Endodermal cell (in vitro differentiated cells): ENCODE results near the gene GLRA3. TPM values are rescaled to one million over a fixed set of nuclear protein-coding genes. Genes with fewer than 3 reads are reported as not detected.
A peak's percentile ranks its signal among the peaks of the same experiment; 100 is the strongest.

ENCODE experiments used
- DNase-seq: peaks from one replicate; pipeline ENCODE4 v3.0.0-alpha.2; 2017
- H3K27ac ChIP-seq: 2 replicates; pipeline ENCODE4 v1.5.1; 2013; ENCODE audit warnings: mild to moderate bottlenecking, low read depth, low read length, moderate library complexity
- H3K27me3 ChIP-seq: 2 replicates; pipeline ENCODE4 v1.6.1; 2013; ENCODE audit warnings: mild to moderate bottlenecking, low read length, moderate library complexity; ENCODE audit not compliant: insufficient read depth, control insufficient read depth, poor library complexity, severe bottlenecking
- H3K36me3 ChIP-seq: 2 replicates; pipeline ENCODE4 v1.7.0; 2013; ENCODE audit warnings: mild to moderate bottlenecking, low read length, moderate library complexity; ENCODE audit not compliant: control insufficient read depth, insufficient read depth
- H3K4me1 ChIP-seq: one replicate; pipeline ENCODE4 v1.7.0; 2013; ENCODE audit warnings: low read length; ENCODE audit not compliant: control insufficient read depth, insufficient read depth
- H3K4me3 ChIP-seq: 2 replicates; pipeline ENCODE4 v1.5.1; 2013; ENCODE audit warnings: mild to moderate bottlenecking, low read length, moderate library complexity
- H3K9ac ChIP-seq: 2 replicates; pipeline ENCODE4 v1.6.1; 2013; ENCODE audit warnings: mild to moderate bottlenecking, low read length, moderate library complexity; ENCODE audit not compliant: poor library complexity, severe bottlenecking; ENCODE audit errors: extremely low read depth
- H3K9me3 ChIP-seq: 2 replicates; pipeline ENCODE4 v1.6.1; 2013; ENCODE audit warnings: mild to moderate bottlenecking, low read length, moderate library complexity; ENCODE audit not compliant: control insufficient read depth
- H3K27ac Mint-ChIP-seq: 2 replicates; pipeline ENCODE4 v1.8.0; 2020; ENCODE audit warnings: mixed read lengths
- H3K27me3 Mint-ChIP-seq: 2 replicates; pipeline ENCODE4 v1.8.0; 2021; ENCODE audit warnings: mild to moderate bottlenecking, mixed read lengths; ENCODE audit not compliant: insufficient read depth
- H3K36me3 Mint-ChIP-seq: 2 replicates; pipeline ENCODE4 v1.8.0; 2020; ENCODE audit warnings: low read depth, mixed read lengths
- H3K4me1 Mint-ChIP-seq: 2 replicates; pipeline ENCODE4 v1.8.0; 2020; ENCODE audit warnings: mixed read lengths
- H3K4me3 Mint-ChIP-seq: 2 replicates; pipeline ENCODE4 v1.8.0; 2020; ENCODE audit warnings: mild to moderate bottlenecking, moderate library complexity, mixed read lengths
- H3K9me3 Mint-ChIP-seq: 2 replicates; pipeline ENCODE4 v1.8.0; 2020; ENCODE audit warnings: mild to moderate bottlenecking, mixed read lengths
- CTCF ChIP-seq: fragments of 200-600 bp; sonication (generic); conservative IDR thresholded peaks from 2 replicates; pipeline ENCODE4 v1.5.0; 2021; ENCODE audit warnings: antibody characterized with exemption, mild to moderate bottlenecking
- WGBS, 2 experiments: methylation state at CpG; one replicate each; pipeline versions ENCODE4 v1.1.5 to v1.1.7; 2013; ENCODE audit warnings: missing lambda C conversion rate in 2 of 2, mixed read lengths in 1 of 2; ENCODE audit not compliant: insufficient coverage in 1 of 2, insufficient read length in 1 of 2; 5-methylcytosine and 5-hydroxymethylcytosine counted together
- total RNA-seq, 2 donors: library from RNA; stranded (reverse); fragmentation: NEBNext Ultra II Directional in 1 of 2; extraction: Animal tissue kit (Norgen Biotek cat#: 25700) in 1 of 2; gene quantifications; 2 replicates in 1 of 2; 3 replicates in 1 of 2; pipeline ENCODE4 v1.2.1, GENCODE V29; 2021

GLRA3 gene
- total RNA-seq, 2 donors from 2014 or later = 0.11 TPM; not detected in 1

GRCh38 chr4:174761451-174761850, 67.6 kb downstream of the GLRA3 start:
- Histone ChIP-seq H3K9me3 (no peaks in the 10 kb centered on the region), H3K27ac (no peak overlapping the region), H3K9ac (no peak overlapping the region), H3K36me3 (no peaks in the 10 kb centered on the region), H3K27me3 (no peaks in the 10 kb centered on the region), H3K4me1 (no peaks in the 10 kb centered on the region), H3K4me3 (no peak overlapping the region)
- no peak for DNase-seq
- peaks cover 2% of the 10 kb centered on the region for H3K9me3 Mint-ChIP-seq
- no peaks in the 10 kb centered on the region for H3K27me3 Mint-ChIP-seq
- no peak overlapping the region for H3K4me3 Mint-ChIP-seq
- 100% methylated on average over 1 of the region's 1 CpG; no CpG with 5 or more reads in 1 of the 2 experiments for WGBS, 2 experiments
- no peak overlapping the region for H3K27ac Mint-ChIP-seq
- H3K36me3 Mint-ChIP-seq = no peaks in the 10 kb centered on the region
- TF ChIP-seq CTCF = no peak
- no peaks in the 10 kb centered on the region for H3K4me1 Mint-ChIP-seq

- H3K9me3 ChIP-seq = no peaks in the 10 kb centered on the region
- H3K27ac Mint-ChIP-seq = peak overlapping the region; percentile 18
- 44 to 60% methylated on average over 2 to 4 of the region's 4 CpGs for WGBS, 2 experiments
These were observed 71.3 kb downstream of the GLRA3 start for GRCh38 chr4:174757736-174758135.

GRCh38 chr4:174753021-174753420, 76.0 kb downstream of the GLRA3 start:
- Mint-ChIP-seq H3K27ac (no peak overlapping the region), H3K4me1 (no peaks in the 10 kb centered on the region)
- WGBS, 2 experiments = 90 to 92% methylated on average over 4 of the region's 4 CpGs

More at GRCh38 chr4:174757736-174758135, 71.3 kb downstream of the GLRA3 start:
- no peak for TF ChIP-seq CTCF
- Histone ChIP-seq H3K4me1 (no peaks in the 10 kb centered on the region), H3K9ac (no peak overlapping the region), H3K4me3 (no peak overlapping the region), H3K27ac (no peak overlapping the region), H3K27me3 (no peaks in the 10 kb centered on the region), H3K36me3 (no peaks in the 10 kb centered on the region)
- peak; percentile 72 for DNase-seq
- Mint-ChIP-seq H3K36me3 (no peaks in the 10 kb centered on the region), H3K4me1 (no peaks in the 10 kb centered on the region), H3K27me3 (no peaks in the 10 kb centered on the region), H3K9me3 (peaks cover 2% of the 10 kb centered on the region), H3K4me3 (no peak overlapping the region)

More at GRCh38 chr4:174753021-174753420, 76.0 kb downstream of the GLRA3 start:
- H3K9me3 ChIP-seq = no peaks in the 10 kb centered on the region
- H3K9ac ChIP-seq = no peak overlapping the region
- no peaks in the 10 kb centered on the region for H3K27me3 Mint-ChIP-seq
- H3K27ac ChIP-seq = no peak overlapping the region
- H3K4me3 ChIP-seq = no peak overlapping the region
- TF ChIP-seq CTCF = no peak
- no peaks in the 10 kb centered on the region for H3K4me1 ChIP-seq
- H3K36me3 Mint-ChIP-seq = no peaks in the 10 kb centered on the region
- DNase-seq = no peak
- H3K4me3 Mint-ChIP-seq = no peak overlapping the region
- no peaks in the 10 kb centered on the region for H3K27me3 ChIP-seq
- no peaks in the 10 kb centered on the region for H3K36me3 ChIP-seq
- H3K9me3 Mint-ChIP-seq = peaks cover 2% of the 10 kb centered on the region
